GM19395 (cell line): ENCODE data around the gene TK2.
A peak's percentile ranks its signal among the peaks of the same experiment; 100 is the strongest.
"Not testable (repeated sequence)": the region's sequence is repeated elsewhere in the genome, so short reads cannot be mapped to it uniquely, and the experiment has no call there.

Experiments used
- ATAC-seq: cut with Tn5 transposase; IDR thresholded peaks from one replicate; pipeline ENCODE4 v1.9.1; 2021; ENCODE audit warnings: mild to moderate bottlenecking, moderate library complexity; ENCODE audit not compliant: unreplicated experiment

The TK2 gene

DNA sequence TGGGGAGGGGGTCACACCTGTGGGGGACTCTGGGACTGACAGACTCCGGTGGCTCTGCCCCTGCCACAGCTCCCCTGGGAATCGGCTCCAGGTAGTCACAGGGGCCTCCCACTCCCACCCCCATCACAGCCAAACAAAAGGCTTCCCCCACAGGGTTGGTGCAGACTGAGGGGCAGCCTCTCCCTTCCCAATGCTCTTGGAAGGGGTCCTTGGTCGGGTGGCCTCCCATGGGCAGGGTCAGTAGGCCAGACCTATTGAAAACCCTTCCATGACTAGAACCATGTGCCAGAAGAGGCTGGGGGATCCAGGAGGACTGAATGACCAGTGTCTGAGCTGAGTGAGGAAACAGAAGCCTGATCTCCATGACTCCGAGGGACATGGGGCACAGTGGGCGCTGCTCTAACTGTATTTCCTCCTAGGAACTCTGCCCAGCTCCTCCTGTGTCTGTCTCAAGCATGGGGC, 28.6 kb downstream of the TK2 start:
- no peak for ATAC-seq

DNA sequence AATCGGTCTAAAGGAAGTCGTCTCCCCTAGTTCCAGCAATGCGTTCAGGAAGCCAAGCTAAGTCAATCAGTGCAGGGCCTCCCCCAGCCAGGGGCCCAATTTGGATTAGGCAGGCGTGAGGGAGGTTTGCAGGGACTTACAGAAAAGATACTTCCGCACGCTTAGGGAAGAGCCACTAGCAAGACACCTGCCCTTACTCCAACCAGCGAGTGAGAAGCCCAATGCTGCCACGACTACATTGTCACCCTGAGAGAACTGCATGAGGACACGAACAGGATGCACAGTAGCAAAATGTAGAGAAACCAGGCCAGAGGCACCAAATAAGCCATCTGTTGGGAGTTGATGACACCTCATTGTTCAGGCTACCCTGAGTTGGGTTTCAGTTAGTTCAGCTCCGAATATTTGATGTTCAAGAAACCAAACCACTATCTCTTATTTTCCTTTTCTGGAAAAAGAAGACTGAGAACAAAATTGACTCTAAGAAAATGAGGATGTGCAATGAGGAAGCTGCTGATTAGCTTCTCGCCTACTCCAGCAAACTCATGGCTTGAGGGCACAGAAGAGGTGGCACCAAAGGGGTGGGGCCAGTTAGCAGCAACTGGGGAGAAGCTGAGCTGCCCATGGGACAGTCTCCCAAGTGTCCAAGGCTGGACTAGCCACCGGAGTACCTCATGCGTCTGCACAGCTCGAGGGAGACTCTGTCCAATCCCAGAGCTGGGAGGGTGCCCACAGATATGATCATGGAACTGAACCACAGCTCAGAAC, 29.3 kb downstream of the TK2 start:
- no peak for ATAC-seq

DNA sequence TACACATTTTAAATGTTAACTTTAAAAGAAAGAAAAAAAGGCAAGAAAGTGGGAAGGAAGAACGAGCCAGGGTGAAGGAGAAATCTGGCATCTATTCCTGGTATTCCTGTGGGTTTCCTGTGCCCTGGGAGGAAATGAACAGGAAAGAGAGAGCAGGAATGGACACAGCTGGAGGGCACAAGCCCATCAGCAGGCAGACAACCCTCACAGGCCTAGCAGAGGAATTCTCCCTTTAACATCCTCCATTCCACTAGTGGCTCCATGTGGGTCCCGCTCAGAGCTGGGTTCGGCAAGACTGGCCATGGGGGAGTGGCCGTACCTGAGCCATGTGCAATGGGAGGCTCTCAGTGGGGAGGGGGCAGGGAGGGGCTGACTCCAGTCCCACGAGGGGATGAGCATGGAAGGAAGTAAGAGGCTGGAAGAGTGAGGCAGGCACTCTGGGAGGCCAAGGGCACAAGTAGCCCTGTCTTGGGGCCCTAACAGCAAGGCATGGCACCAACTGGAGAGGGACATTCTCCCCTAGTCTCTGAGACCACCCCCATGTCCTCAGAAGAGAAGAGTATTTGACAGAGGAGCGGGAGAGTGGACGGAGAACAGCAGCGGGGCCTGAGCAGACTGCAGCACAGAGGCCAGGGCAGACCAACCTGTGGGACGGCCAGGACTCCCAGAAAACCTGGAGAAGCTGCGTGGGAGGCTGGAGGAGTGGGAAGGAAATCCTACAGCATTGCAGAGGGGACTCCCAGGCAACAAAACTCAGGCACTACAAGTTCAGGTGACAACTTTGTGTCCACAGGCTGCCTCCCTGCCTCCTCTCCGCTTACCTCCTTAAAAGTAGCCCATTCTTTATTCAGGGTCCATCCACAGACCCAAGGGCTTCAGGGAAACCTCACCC, 30.2 kb downstream of the TK2 start:
- no peak for ATAC-seq

GRCh38 chr16:66517586-66518263, 32.2 kb downstream of the TK2 start:
- ATAC-seq, result no peak

- peak; percentile 98 for ATAC-seq
These were observed 32.9 kb downstream of the TK2 start for GRCh38 chr16:66516808-66517585.

- peak; percentile 30 for ATAC-seq
These were observed 33.5 kb downstream of the TK2 start for GRCh38 chr16:66516509-66516807.

GRCh38 chr16:66515596-66516508, 34.1 kb downstream of the TK2 start:
- ATAC-seq, result no peak

DNA sequence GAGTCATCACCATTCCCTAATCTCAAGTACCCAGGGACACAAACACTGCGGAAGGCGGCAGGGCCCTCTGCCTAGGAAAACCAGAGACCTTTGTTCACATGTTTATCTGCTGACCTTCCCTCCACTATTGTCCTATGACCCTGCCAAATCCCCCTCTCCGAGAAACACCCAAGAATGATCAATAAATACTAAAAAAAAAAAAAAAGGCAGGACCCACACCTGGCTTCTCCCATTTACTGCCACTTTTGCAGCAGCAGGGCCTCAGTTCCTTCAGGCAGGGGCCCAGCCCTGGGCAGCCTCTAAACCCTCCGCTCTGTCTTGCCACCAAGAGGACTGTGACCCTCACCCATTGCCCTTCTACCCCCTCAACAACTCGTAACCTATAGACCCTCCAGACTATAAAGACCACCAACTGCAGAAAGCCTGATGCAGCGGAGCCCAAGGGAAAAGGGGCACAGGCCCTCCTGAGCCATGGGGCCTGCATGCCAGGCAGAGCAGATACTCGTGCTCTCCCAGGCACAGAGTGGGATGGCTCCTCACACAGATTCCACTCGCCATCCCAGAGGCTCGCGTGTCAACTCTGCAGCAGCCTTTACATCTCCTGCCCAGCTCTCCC, 34.8 kb downstream of the TK2 start:
- not testable (repeated sequence) for ATAC-seq

GRCh38 chr16:66514391-66514790, 35.5 kb downstream of the TK2 start:
- ATAC-seq, result not testable (repeated sequence)

DNA sequence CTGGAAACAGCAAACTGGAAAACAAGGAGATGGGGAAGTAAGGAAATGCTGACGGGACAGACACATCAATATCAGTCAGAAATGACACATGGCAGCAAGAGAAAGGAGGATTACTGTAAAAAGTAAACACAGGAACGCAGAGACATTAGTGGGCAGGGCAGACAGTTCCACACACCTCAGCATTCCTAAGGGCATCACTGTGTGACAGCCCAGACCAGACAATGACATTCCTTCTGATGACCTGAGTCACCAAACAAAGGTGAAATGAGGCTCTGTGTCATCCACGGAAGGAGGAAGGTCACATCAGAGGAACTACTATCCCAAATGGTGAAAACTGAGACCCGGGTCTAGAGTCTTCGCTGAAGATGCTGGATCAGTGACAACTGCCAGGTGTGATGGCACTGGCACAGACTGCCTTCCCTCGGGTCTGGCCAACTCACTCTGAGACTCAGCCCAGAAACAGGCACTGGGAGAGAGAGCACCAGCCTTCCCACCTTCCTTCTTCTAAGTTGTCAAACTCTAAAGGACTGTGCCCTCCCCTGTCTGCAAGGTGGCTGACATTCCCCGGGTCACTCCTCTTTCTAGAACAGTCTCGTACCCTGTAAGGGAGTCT, 36.7 kb downstream of the TK2 start:
- no peak for ATAC-seq

- ATAC-seq, result no peak
These were observed 37.4 kb downstream of the TK2 start for GRCh38 chr16:66512272-66513110.

- ATAC-seq, result no peak
These were observed 38.2 kb downstream of the TK2 start for GRCh38 chr16:66511602-66512271.

DNA sequence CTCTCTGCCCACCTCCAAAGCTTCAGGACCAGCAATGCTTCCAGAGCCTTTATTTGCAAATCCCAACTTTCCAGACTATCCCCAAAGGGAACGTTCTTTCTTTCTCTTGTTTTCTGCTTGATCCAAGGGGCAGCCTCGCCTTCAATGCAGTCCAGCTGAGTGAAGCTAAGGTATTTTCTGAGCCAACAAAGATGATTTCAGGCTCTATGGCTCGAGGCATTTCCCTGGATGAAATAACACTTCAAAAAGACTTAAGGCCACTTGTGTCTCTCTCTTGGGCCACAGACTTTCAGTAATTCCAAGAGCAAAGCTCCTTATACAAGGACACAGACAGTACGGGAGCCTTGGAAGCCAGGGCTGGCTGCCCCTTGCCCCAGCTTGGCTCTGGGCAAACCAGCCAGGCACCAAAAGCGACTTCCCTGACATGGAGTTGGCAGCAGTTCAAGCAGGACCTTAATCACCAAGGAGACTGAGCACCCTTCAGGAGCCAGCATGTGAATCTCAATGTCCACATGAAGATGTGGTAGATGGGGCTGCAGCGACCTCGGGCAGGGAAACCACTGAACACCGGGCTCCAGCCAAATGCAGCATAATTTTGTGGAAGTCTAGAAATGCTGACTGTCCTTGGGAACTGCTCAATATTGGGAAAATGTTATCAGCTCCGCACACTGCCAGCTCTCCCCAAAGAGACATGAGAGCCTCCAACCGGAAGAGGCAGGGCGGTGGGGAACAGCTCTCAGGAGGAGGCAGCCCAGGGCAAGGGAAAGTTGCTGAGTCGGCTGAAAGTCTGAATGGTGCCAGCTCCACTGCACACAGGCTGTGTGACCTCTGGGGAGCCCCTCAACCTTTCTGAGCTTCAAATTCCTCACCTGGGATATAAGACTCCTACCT, 39.0 kb downstream of the TK2 start:
- ATAC-seq, result no peak

DNA sequence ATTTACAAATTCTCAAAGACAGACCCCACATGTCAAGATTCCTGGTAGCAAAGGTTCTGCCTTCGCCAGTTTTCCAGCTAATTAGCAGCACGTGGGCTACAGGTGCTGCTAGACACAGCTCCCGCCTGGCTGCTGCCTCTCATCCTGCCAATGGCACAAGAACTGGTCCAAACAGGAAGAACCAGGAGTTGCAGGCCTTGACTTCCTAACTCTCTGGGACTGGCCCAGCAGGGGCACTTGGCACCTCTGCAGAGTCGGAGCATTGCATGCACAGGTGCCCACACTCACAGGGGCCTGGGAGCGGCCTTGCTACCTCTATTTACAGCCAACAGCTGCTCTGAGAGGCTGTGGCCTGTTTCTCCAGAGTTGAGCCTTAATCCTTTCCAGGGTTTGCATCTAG, 39.6 kb downstream of the TK2 start:
- ATAC-seq, result no peak

DNA sequence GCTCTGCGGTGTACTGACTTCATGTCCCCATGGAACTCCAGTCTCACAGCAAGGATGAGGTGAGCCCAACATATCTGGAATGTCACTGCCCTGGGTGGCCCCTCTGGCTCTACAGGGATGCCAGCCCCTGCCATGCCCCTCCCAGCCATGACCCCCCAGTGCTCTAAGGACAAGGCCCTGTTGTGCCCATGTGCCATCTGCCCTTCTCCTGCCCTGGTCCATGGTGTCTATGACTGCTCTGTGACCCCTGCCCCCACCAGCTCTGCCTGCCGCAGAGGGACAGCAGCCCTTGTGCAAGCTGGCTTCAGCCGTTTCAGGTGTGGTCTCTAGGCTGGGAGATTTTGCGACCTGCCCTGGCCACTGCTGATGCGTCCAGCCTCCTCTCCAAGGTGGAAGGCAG, 40.3 kb downstream of the TK2 start:
- no peak for ATAC-seq

DNA sequence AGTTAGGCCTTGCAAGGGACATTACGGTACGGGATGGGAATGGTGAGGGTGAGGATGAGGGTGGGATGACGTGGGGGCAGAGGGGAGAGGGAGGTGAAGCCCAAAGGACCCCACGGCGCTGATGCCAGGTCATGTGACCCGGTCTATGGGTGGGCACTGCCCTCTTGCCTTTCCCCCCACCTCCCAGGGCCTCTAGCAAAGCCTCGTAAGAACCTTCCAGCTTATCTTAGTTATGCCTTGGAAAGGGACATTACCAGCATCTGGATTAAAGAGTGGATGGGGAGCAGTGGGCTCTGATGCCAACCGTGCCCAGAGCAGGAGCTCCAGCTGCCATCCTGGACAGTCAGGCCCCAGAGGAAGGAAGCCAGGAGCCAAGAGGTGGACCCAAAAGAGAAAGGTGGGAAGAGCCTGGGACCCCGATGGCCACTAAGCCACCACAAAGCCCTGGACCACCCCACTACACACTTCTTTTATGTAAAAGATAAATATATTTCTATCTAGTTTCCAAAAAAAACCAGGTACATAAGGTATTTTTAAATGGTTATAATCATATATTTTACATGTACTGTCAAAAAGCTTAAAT, 40.9 kb downstream of the TK2 start:
- no peak for ATAC-seq
